Measurements from ENCODE around the gene GPRC5A.

- TF ChIP-seq CTCF (IDR thresholded peaks at IDR 0.05; ENCODE audit: low read length) (no peak), EZH2 (IDR thresholded peaks at IDR 0.05; ENCODE audit: borderline replicate concordance, low read length) (no peak)
Measured at GRCh38 chr12:12954878-12955625, 63.7 kb downstream of the GPRC5A start.

Measured in OCI-LY1 (cell line).